BE2C (cell line): ENCODE measurements around the gene PRR16.

Experiments
- DNase-seq: peaks from one replicate; pipeline ENCODE4 v3.0.0-alpha.2; 2020
- H3K27me3 ChIP-seq: fragments of 250-450 bp; sonication (Bioruptor Pico); 2 replicates; pipeline ENCODE4 v1.5.1; 2020; ENCODE audit warnings: mild to moderate bottlenecking
- H3K36me3 ChIP-seq: fragments of 250-450 bp; sonication (Bioruptor Pico); 2 replicates; pipeline ENCODE4 v1.5.1; 2020; ENCODE audit warnings: mild to moderate bottlenecking
- H3K4me1 ChIP-seq: fragments of 250-450 bp; sonication (Bioruptor Pico); 2 replicates; pipeline ENCODE4 v1.5.1; 2020
- H3K4me3 ChIP-seq: 2 replicates; pipeline ENCODE4 v1.5.1; 2011; ENCODE audit warnings: low read depth, low read length
- H3K9me3 ChIP-seq: fragments of 250-450 bp; sonication (Bioruptor Pico); 2 replicates; pipeline ENCODE4 v1.5.1; 2020
- TF ChIP-seq, protein P1 (sequence below): IDR thresholded peaks from 2 replicates; pipeline ENCODE4 v1.5.1; 2012; ENCODE audit warnings: mild to moderate bottlenecking, low read depth, low read length

Gene PRR16

DNA sequence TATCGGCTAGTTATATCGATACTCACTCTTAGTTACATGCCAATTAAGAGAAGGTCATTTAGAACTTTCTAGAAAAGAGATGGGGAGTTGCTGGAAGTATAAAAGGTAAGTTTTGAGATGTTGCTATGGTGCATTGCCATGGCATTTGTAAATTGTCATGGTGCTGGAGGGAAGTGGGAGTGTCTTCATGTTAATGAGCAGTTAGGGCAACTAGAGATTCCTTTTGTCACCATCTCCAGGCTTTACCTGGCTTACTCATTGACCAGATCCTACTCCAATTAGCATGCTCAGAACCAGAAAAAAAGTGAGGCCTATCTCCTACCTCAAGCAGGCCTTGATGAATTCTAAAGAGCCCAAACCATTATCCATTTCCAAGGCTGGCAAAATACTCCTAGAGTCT, 82.8 kb downstream of the PRR16 start:
- Histone ChIP-seq H3K4me1 (no peaks in the 10 kb centered on the region; the same call in 1 of the 2 replicates), H3K4me3 (no peak overlapping the region), H3K36me3 (no peaks in the 10 kb centered on the region), H3K9me3 (no peaks in the 10 kb centered on the region), H3K27me3 (no peaks in the 10 kb centered on the region)
- TF ChIP-seq, protein P1, sequence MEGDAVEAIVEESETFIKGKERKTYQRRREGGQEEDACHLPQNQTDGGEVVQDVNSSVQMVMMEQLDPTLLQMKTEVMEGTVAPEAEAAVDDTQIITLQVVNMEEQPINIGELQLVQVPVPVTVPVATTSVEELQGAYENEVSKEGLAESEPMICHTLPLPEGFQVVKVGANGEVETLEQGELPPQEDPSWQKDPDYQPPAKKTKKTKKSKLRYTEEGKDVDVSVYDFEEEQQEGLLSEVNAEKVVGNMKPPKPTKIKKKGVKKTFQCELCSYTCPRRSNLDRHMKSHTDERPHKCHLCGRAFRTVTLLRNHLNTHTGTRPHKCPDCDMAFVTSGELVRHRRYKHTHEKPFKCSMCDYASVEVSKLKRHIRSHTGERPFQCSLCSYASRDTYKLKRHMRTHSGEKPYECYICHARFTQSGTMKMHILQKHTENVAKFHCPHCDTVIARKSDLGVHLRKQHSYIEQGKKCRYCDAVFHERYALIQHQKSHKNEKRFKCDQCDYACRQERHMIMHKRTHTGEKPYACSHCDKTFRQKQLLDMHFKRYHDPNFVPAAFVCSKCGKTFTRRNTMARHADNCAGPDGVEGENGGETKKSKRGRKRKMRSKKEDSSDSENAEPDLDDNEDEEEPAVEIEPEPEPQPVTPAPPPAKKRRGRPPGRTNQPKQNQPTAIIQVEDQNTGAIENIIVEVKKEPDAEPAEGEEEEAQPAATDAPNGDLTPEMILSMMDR: no peak
- DNase-seq: no peak

DNA sequence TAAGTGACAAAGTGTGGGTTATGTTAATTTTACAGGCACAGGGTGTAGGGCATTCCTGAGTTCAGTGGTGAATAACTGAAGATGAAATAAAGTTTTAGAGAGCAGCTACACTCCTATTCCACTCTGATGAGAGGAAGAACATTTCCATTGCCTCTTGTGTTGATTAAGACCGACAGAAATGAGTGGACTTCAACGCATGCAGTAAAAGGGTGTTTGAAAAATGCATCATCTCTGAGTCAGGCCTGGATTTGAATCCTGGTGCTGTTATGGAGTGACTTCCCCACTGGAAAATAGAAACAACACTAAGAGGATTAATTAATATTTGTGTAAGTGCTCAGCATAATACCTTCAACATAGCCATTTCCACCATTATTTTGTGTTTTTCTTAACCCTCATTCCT, 86.3 kb downstream of the PRR16 start:
- Histone ChIP-seq H3K4me3 (no peak overlapping the region), H3K27me3 (no peaks in the 10 kb centered on the region), H3K36me3 (no peaks in the 10 kb centered on the region), H3K9me3 (no peaks in the 10 kb centered on the region), H3K4me1 (no peaks in the 10 kb centered on the region)
- DNase-seq: no peak
- TF ChIP-seq, protein P1: no peak

DNA sequence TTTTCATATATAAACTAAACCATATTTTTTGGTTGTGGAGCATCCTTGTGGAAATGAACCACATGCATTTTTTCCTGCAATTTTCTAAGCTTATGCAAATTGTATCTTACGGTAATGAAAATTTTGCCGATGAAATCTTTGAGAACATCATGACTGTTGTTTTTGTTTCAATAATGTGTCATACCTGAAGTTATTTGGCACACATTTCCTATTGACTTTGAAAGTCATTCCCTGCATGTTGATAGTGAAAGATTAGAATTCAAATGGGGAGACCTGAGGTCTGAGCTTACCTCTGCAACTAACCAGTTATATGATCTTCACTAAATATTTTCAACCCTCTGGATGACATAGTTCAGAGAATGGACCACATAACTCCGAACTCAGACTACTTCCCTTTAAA, 88.5 kb downstream of the PRR16 start:
- TF ChIP-seq, protein P1: no peak
- Histone ChIP-seq H3K27me3 (no peaks in the 10 kb centered on the region), H3K4me1 (no peaks in the 10 kb centered on the region), H3K9me3 (no peaks in the 10 kb centered on the region), H3K36me3 (no peaks in the 10 kb centered on the region), H3K4me3 (no peak overlapping the region)
- DNase-seq: no peak

DNA sequence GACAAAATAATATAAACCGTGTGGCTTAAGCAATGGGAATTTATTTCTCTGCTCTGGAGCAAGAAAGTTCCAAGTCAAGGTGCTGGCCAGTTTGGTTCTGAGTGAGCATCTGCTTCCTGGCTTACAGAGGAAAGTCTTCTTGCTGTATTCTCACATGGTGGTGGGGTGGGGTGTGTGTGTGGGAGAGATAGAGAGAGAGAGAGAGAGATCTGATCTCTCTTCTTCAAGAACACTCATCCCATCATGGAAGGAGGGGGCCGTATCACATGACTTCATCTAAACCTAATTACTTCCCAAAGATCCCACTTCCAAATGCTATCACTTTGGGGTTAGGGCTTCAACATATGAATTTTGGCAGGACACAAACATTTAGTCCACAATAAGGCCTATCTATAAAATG, 91.2 kb downstream of the PRR16 start:
- Histone ChIP-seq H3K4me1 (no peaks in the 10 kb centered on the region), H3K9me3 (no peaks in the 10 kb centered on the region), H3K27me3 (no peaks in the 10 kb centered on the region), H3K36me3 (no peaks in the 10 kb centered on the region), H3K4me3 (no peak overlapping the region)
- no peak for DNase-seq
- TF ChIP-seq, protein P1: no peak

DNA sequence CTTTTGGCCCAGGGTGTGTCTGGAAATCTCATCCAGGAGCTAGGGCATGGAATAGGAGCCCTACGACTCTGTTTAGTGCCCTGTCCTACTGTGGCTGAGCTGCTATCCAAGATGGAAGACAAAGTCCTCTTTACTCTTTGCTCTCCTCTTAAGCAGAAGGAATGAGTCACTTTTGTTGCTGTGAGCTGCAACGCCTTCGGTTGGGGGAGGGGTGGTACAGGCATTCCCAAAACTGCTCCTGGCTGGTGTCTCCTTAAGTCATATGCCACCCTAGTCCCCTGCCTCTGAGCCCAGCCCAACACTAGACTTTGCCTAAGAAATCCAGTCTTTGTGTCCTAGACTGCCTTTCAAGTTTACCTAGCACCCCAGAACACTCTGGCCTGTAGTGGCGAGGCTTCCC, 99.9 kb downstream of the PRR16 start:
- no peaks in the 10 kb centered on the region for H3K9me3 ChIP-seq
- no peak overlapping the region for H3K4me3 ChIP-seq
- peaks cover 3% of the 10 kb centered on the region for H3K4me1 ChIP-seq
- no peak for DNase-seq
- H3K36me3 ChIP-seq: no peaks in the 10 kb centered on the region
- H3K27me3 ChIP-seq: no peaks in the 10 kb centered on the region
- TF ChIP-seq, protein P1: no peak

DNA sequence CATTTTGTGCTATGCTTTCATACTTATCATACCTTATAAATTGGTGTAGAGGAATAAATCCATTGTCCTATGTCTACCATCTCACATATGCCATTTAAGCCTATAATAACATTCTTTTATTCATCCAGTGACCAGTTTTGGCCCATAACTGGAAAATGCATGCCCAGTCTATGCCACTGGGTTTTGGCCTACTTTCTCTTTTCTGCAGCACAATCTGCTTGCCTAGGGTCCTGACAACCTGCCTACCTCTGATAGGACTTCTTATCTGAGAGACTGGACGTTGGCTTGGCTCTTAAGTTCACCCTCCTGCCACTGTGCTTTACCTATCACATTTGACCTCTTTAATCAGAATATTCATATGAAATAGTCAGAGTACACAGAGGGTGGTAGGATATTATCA, 103.0 kb downstream of the PRR16 start:
- TF ChIP-seq, protein P1: no peak
- Histone ChIP-seq H3K4me3 (no peak overlapping the region), H3K36me3 (no peaks in the 10 kb centered on the region), H3K9me3 (no peaks in the 10 kb centered on the region), H3K27me3 (no peaks in the 10 kb centered on the region), H3K4me1 (no peaks in the 10 kb centered on the region)
- no peak for DNase-seq
